Right ventricle myocardium inferior (tissue), 1 donor: ENCODE data around the gene NFKBIZ. TPM values are rescaled to one million over a fixed set of nuclear protein-coding genes. Genes with fewer than 3 reads are reported as not detected.

ENCODE experiments used
- ATAC-seq: fragments of 200-7000 bp; cut with Tn5 transposase; one replicate; pipeline ENCODE4 v1.9.1; 2020; ENCODE audit warnings: mild to moderate bottlenecking, moderate library complexity
- DNase-seq: peaks from one replicate; pipeline ENCODE4 v3.0.0; 2021; ENCODE audit errors: missing footprints
- intact Hi-C: fragments of 100-400 bp; cut with DNase I; formaldehyde crosslinking; loops from one replicate; pipeline ENCODE4 v1.11.0; 2022
- total RNA-seq: library from RNA; stranded (reverse); fragmentation: NEBNext Ultra II Directional; extraction: Animal tissue kit (Norgen Biotek cat#: 25700); gene quantifications from one replicate; pipeline ENCODE4 v1.2.1, GENCODE V29; 2021
- donor health status: DM: no; HTN: yes; CAD: no; lungs with severe emphysema.

NFKBIZ gene
- total RNA-seq, 1 donor from 2014 or later, result 14.8 TPM

DNA sequence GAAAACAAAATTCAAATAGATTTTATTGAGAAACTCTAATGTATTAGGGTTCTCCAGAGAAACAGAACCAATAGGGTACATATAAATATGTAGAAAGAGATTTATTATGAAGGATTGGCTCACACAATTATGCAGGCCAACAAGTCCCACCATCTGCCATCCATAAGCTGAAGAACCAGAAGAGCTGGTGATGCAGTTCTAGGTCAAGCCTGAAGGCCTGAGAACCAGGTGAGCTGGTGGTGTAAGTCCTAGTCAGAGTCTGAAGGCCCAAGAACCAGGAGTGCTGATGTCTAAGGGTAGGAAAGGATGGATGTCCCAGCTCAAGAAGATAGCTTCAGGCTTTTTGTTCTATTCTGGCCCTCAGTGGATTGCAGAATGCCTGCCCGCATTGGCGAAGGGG lies 2.6 kb upstream of the NFKBIZ start:
- DNase-seq (no peak), ATAC-seq (no peak)
- intact Hi-C loops, result loop anchor here (5.0 kb wide), 2 partner anchors 34 to 336 kb away; no protein-coding TSS in a partner anchor

DNA sequence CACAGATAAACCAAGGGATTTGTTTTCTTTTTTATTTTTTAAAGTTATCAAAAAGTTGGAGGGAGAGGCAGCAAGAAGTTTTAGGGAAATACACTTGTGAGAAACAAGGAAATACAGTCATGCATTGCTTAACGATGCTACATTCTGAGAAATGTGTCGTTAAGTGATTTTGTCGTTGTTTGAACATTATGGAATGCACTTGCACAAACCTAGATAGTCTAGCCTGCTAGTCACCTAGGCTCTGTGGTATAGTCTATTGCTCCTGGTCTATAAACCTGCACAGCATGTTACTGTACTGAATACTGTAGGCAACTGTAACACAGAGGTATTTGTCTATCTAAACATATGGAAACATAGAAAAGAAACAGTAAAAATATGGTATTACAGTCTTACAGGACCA lies 2.0 kb upstream of the NFKBIZ start:
- intact Hi-C loops, result loop anchor here (5.0 kb wide), 2 partner anchors 35 to 335 kb away; no protein-coding TSS in a partner anchor
- ATAC-seq, result no peak
- no peak for DNase-seq

GRCh38 chr3:101848326-101848725 lies 988 bp upstream of the NFKBIZ start:
- DNase-seq (no peak), ATAC-seq (no peak)
- intact Hi-C loops, result loop anchor here (2.0 to 5.0 kb wide), 3 partner anchors 22 to 334 kb away; no protein-coding TSS in a partner anchor

DNA sequence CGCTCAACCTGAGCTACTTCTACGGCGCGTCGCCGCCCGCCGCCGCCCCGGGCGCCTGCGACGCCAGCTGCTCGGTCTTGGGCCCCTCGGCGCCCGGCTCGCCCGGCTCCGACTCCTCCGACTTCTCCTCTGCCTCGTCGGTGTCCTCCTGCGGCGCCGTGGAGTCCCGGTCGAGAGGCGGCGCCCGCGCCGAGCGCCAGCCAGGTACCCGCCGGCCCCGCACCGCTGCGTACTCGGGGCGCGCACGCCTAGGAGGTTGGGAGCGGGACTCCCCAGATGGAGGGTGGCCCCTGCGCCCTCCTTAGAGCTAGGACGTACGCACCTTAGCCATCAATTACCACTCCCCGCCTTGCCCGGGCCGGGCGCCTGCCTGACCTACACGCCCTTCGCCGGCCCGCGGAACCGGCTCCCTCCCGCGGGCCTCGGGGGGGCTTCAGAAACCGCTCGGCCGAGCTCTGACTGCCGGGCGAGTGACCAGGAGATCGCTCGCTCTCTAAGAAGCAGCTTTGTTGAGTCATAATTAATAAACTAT lies 466 bp downstream of the NFKBIZ start:
- DNase-seq (peak; percentile 85), ATAC-seq (peak; percentile 30)
- intact Hi-C loops, result loop anchor here (2.0 to 5.0 kb wide), 4 partner anchors 23 to 333 kb away; no protein-coding TSS in a partner anchor

GRCh38 chr3:101850246-101851051 lies 1.1 kb downstream of the NFKBIZ start:
- ATAC-seq, result no peak
- intact Hi-C loops, result loop anchor here (2.0 kb wide), 1 partner anchor 280 kb away; no protein-coding TSS in a partner anchor
- DNase-seq, result no peak

GRCh38 chr3:101851072-101851770 lies 1.9 kb downstream of the NFKBIZ start:
- intact Hi-C loops, result loop anchor here (2.0 kb wide), 1 partner anchor 280 kb away; no protein-coding TSS in a partner anchor
- no peak for ATAC-seq

GRCh38 chr3:101851850-101852714 lies 2.8 kb downstream of the NFKBIZ start:
- no peak for ATAC-seq
- intact Hi-C loops, result loop anchor here (2.0 kb wide), 1 partner anchor 279 kb away; no protein-coding TSS in a partner anchor

More at GRCh38 chr3:101851072-101851770, 1.9 kb downstream of the NFKBIZ start:
- DNase-seq, result no peak

GRCh38 chr3:101852983-101853840 lies 3.9 kb downstream of the NFKBIZ start:
- no peak for ATAC-seq
- intact Hi-C loops, result no loop called here
- DNase-seq, result no peak

More at GRCh38 chr3:101851850-101852714, 2.8 kb downstream of the NFKBIZ start:
- no peak for DNase-seq

DNA sequence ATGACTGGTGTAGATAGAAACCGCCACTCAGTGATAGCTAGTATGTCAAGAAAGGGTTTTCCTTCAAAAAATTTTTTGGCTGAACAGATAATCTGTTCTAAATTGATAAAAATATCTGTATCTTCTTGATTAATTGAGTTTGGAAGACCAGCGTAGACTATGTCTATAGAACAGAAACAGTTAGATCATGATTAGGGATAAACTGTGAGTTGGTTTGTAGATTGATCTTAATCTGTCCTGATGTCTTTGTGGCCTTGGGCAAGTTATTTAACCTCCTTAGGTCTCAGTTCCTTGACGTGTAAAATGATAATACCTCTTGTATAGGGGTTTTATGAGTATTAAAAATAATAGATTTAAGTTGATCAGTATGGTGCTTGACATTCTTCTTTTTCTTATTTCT lies 4.7 kb downstream of the NFKBIZ start:
- intact Hi-C loops, result no loop called here
- no peak for ATAC-seq
- no peak for DNase-seq

DNA sequence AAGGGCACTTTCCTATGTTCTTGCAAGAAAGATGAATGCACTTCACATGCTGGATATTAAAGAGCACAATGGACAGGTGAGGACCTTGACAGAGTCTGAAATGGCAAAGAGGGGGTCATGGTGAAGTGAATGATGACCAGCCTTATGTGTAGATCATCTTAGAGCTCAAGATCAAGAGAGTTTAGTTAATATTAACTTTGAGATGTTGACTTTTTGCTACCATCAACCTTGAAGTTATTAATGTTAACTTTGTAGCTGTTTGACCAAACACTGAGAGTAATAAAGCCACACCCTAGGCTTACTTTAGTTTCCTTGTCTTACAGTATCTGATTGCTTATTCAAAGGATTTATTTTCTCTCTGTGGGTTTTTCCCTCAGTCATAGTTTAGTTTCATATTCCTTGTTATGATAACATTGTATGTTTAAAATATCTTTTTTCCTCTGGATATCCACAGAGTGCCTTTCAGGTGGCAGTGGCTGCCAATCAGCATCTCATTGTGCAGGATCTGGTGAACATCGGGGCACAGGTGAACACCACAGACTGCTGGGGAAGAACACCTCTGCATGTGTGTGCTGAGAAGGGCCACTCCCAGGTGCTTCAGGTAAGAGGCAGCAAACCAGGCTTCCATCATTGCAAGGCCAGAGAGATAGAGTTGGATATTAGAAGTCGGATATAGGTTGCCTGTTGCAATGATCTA lies 5.4 kb downstream of the NFKBIZ start:
- ATAC-seq, result no peak
- intact Hi-C loops, result no loop called here
- no peak for DNase-seq

DNA sequence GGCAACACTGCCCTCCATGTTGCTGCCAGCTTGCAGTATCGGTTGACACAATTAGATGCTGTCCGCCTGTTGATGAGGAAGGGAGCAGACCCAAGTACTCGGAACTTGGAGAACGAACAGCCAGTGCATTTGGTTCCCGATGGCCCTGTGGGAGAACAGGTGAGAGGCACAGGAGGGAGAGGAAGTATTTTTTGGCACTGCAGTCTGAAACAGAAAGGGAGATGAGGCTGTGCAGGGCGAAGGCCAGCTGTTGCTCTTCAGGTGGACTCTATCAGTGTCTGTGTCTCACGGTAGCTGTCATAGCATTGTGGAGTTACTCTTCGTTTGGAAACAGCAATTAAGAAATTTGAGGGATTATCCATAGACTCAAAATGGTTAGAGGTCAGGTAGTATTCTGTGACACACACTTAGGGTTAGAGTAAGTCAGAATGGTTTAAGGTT lies 8.0 kb downstream of the NFKBIZ start:
- intact Hi-C loops, result no loop called here
- ATAC-seq (no peak), DNase-seq (no peak)

DNA sequence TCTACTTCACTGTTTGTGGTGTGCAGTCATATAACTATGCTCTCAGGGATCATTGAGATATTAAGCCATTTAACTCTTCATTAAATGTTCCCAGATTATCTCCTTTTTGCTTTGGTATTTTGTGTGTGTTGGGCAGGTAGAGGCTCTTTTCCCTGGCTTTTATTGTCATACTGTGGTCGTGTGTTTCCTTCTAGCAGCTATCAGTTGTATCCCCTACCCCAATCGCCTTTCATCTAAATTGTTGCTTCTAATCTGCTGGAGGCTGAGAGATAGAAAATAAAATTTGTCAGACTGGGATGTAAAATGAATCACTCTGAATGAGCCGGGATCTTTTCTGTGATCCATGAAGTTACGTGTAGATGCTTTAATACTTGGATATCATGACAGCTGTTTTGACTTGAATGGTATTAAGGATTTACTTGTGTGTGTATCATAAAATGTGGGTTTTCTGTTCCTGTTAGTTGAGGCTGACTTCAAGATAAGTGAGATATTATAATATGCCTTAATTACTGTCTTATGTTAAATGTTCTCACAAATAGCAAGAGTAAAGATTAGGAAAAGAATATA lies 9.2 kb downstream of the NFKBIZ start:
- DNase-seq (no peak), ATAC-seq (no peak)
- intact Hi-C loops, result no loop called here

- intact Hi-C loops, result no loop called here
- DNase-seq, result no peak
- ATAC-seq, result no peak
Observed at GRCh38 chr3:101859882-101860448, 10.7 kb downstream of the NFKBIZ start.

GRCh38 chr3:101861212-101861788 lies 12.0 kb downstream of the NFKBIZ start:
- ATAC-seq, result no peak
- DNase-seq, result no peak
- intact Hi-C loops, result no loop called here

- no peak for DNase-seq
- ATAC-seq, result no peak
- intact Hi-C loops, result no loop called here
Observed at GRCh38 chr3:101861789-101862415, 12.6 kb downstream of the NFKBIZ start.
